Hindlimb muscle (tissue), 1 donor: ENCODE data around the gene BCAS1. TPM values are rescaled to one million over a fixed set of nuclear protein-coding genes. Genes with fewer than 3 reads are reported as not detected.
"Not testable (repeated sequence)": the region's sequence is repeated elsewhere in the genome, so short reads cannot be mapped to it uniquely, and the experiment has no call there.

ENCODE experiments used
- DNase-seq: peaks from one replicate; pipeline ENCODE4 v3.0.0-alpha.2; 2013
- polyA plus RNA-seq: library from polyadenylated mRNA; unstranded; fragments of 120-200 nt; gene quantifications from one replicate; pipeline ENCODE4 v1.2.1, GENCODE V29; 2013; ENCODE audit not compliant: insufficient read length

The BCAS1 gene
- polyA plus RNA-seq, 1 donor = 8.2 TPM

DNA sequence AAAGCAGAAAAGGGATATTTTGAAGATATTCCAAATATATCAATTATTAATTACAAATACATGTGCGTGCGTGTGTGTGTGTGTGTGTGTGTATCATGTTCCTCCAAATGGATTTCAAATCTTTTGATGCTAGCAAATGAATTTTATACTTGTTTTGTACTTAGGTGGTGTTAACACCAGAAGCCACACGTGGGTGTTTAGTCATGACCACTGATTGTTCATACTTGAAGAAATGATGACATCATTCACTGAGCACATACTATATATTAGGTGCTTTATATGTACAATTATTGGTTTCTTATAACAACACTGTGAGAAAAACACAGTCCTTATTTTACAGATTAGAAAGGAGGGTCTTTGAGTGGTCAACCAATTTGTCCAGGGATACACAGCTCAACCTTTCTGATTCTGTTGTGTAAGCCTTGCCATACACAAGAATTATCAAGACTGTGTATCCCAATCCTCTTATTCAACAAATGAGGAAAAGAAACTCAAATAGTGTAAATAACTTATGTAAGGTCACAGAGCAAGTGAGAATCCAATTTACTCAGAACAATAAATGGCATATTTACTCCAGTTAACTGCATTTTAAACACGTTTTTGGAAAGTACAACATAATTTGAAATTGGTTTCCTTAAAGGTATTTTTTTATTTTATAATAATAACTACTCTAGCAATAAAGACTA lies 88.5 kb downstream of the BCAS1 start:
- DNase-seq = no peak

DNA sequence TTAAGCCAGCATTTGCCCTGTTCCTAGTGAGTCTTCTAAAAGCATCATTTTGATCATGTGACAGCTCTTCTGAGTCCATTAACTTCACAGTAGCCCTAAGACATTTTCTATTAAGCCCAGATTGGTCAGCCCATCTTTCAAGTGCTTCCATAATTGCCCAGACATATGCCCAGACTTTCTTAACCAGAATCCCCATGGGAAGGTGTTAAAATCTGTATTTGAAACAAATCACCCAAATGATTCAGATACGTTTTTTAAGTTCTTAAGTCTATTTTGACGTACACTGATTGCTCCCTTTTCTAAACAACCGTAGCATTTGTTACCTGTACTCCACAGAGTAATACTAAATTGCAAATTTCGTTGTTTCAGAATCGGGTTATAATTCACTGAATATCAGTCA lies 89.3 kb downstream of the BCAS1 start:
- no peak for DNase-seq

DNA sequence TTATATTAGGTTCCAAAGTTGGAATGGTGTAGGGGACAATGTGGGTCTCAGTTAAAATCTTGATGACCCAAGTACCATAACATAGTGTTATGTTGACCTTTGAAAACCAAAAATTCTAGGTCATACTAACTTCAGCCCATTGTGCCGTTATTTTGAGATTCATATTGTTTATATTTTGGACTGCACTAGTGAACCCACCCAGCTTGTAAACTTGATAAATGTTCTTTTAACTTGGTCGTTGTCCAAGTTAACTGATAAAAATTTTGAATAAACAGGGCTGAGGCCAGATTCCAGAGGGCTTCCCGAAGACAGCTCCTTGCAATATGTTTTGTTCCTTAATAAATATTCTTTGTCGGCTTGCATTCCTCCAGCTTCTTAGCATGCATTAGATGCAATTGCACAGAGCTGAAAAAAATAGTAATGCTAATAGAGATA lies 90.3 kb downstream of the BCAS1 start:
- DNase-seq = no peak

GRCh38 chr20:53978497-53978896 lies 91.9 kb downstream of the BCAS1 start:
- DNase-seq = no peak

DNA sequence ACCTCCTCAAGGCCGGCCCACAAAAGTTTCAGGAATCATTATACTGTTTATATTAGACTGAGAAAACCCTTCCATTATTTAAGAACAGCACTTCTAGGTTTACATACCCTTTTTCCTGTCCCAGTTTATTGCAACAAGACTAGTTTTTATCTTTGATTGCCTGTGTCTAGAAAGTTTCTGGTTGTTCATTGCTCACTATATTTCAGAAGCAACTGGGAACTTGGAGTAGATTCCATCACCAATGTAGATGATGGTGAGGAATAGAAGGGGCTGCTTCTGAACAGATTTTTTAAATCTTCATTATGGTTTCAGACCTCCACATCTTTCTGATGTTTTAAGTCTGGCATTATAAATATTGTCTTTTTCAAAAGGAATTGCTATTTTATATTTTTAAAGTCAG lies 93.0 kb downstream of the BCAS1 start:
- no peak for DNase-seq

DNA sequence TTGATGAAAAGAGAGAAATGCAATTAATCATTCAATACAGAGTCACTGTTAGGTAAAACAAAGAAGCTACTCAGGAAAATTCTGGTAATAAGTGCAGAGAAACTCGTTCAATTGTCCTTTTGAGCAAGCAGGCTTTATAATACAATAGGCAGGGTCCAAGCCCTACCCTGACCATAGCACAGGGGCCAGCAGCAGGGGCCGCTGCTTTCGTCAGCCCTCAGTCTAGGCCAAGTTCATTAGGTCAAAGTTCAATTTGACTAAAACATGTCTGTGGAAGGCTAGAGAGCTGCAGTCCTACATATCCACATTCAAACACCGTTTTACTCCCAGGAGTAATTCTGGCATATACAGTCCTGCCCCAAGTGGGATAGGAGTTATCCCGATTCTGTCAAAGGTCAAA lies 94.6 kb downstream of the BCAS1 start:
- no peak for DNase-seq

DNA sequence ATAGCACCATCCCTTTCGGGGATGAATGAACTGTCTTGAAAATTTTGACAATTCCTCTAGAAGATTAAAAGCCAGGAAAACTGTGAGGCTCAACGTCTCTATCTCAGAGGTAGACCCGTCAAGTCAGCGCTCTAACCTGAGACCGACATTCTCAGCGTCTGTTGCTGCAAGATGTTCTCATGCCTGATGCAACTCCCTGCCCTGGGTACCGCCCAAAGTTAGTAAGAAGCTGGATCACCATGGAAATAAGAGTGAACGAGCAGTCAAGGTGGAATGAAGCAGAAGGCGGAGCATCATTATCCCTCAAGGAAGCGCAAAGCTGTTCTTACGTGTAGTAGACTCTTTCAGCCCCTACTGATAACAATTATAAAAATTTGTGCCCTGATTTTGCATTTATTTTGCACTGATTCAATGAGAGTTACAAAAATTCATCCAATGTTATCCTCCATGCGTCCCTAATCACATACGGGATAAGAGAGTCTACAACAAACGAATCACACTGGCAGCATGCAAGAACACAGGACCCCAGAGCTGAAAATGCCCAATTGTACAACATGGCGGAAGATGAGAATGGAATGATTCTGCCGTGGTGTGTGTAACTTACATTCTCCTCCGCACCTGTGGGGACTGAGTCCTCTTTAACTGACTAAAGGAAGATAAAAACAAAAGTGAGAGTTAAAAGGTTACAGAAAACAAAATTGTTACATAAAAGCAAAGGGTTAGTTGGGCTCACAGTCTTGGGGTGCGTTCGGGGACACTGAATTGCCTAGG lies 95.4 kb downstream of the BCAS1 start:
- no peak for DNase-seq

- DNase-seq = not testable (repeated sequence)
Observed at GRCh38 chr20:53973882-53974281, 96.5 kb downstream of the BCAS1 start.

GRCh38 chr20:53972179-53972578 lies 98.2 kb downstream of the BCAS1 start:
- no peak for DNase-seq

DNA sequence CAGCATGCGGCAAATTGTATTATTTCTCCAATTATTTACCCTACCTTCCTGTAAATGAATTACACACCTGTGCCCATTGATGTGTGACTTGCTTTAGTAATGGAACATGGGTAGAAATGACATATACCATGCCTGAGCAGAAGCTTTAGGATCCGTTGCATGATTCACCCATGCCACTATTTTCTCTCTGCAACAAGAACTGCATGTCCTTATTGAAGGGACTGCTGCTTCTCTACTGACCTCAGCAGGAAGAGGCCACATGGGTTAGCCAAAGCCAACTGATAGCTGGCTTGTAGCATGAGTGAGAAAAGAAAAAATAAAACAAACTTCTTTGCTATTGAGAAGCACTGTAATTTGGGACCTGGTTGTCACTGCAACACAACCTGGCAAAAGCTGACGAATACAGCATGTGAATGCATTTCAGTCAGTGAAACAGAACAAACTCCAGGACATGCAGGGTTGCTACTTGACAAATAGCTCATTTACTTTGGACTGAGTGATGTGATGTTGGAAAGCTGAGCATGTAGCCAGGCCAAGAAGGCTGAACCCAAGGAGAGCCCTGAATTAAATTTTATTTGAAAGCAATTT lies 99.2 kb downstream of the BCAS1 start:
- no peak for DNase-seq

- no peak for DNase-seq
Observed at GRCh38 chr20:53970232-53970631, 100.2 kb downstream of the BCAS1 start.

GRCh38 chr20:53967527-53967926 lies 102.9 kb downstream of the BCAS1 start:
- DNase-seq = no peak

- DNase-seq = no peak
Observed at GRCh38 chr20:53966774-53967398, 103.5 kb downstream of the BCAS1 start.

DNA sequence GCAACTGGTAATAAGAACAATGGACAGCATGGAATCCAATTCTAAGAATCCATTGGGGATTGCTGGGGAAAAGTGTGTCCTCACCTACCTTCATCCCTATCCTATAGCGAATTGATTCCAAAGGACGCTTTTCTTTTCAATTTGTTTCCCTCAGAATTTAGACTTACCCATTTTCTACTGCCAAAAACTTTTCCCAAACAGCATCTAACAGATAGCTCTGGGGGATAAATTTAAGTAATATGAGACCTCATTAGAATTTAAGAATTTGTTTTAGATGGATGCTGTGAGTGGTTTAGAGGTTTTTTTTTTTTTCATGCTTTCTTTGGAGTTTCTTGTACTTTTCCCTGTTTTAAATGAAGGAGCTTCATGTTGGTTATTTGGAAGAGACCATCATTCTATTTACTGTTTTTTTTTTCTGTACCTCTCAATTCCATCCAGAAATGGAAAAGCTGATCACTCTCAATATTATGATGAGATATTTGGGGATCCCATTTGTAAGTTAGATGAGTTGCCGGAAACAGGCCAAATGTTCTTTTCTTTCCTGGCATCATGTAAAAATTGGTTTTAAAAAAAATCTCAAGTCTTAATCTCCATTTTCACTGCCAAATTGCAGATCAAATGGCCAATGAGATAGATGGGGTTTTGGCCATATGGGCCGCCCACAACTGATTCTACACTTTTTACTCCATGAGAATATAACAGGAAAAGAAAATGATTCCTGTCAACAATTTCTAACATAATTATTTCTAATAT lies 105.7 kb downstream of the BCAS1 start:
- no peak for DNase-seq

GRCh38 chr20:53964067-53964466 lies 106.3 kb downstream of the BCAS1 start:
- no peak for DNase-seq

DNA sequence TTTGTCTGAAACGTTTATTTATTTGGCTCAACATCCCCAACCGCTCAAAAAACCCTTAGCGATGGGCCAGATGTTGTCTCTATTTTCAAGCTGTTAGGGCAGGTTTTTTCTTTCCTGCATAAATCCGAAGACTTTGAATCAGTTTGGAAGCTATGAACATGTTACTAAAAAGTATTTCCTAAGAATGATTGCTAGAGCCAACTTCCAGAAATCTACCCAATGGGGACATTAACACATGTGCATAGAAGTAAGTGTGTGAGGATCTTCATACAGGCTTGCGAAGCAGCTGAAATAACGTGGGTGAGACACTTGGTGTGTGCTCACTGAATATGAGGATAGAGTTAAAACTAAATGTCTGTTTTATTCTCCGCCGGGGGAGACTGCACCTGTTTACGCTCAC lies 106.8 kb downstream of the BCAS1 start:
- DNase-seq = no peak

DNA sequence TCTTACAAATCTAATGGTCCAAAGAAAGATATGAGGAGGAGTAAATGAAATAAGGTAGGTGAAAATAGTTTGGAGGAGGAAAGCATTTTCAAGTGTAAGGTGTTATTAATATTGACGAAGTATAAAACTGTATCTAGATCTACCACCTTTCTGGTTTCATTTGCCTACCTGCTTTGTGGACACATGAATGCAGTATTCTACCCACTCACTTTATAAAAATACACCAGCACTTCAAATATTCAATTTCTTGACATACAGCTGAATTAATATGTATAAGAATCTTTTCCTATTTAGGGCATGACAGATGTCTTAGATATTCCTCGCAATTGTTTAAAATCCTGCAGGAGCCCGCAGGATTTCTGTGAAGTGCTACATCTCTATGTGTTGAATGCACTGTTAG lies 108.0 kb downstream of the BCAS1 start:
- no peak for DNase-seq

GRCh38 chr20:53961527-53961926 lies 108.9 kb downstream of the BCAS1 start:
- no peak for DNase-seq

DNA sequence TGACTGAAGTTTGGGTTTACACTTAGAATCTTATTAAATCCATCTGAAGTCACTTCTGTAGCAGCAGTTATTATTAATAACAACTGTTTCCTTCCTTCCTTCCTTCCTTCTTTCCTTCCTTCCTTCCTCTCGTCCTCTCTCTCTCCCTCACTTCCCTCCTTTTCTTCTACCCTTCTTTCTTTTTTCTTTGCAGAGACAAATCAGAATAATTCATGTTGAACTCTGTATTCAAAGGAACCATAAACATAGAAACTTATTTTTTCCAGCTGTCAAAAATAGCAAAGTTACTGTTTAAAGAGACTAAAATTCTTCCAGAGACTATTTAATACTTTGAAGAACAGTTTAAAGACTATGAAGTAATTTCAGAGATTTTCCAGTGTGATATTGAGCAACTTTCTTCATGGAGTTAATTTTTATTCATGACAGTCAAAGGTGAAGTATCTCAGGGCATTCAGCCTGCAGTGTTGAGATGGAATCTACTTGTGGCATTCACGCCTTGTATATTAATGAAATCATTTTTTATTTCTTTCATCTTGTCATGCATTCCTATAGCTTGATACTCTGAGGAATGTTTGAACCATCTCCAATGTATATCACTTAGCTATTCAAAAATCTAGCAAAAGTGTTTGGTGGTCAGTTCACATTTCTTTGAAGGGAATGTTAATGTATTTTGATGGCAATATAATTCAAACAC lies 109.7 kb downstream of the BCAS1 start:
- no peak for DNase-seq

GRCh38 chr20:53959911-53960578 lies 110.3 kb downstream of the BCAS1 start:
- DNase-seq = no peak

- no peak for DNase-seq
Observed at GRCh38 chr20:53958260-53958659, 112.1 kb downstream of the BCAS1 start.
